Effector CD8-positive, alpha-beta T cell (primary cell): Measurements from ENCODE around the gene ZSWIM7.
A peak's percentile ranks its signal among the peaks of the same experiment; 100 is the strongest.
"Not testable (repeated sequence)": the region's sequence is repeated elsewhere in the genome, so short reads cannot be mapped to it uniquely, and the experiment has no call there.

Experiments used
- DNase-seq: peaks from one replicate; lab custom pipeline; 2025; lab: John Stamatoyannopoulos, UW

The ZSWIM7 gene

DNA sequence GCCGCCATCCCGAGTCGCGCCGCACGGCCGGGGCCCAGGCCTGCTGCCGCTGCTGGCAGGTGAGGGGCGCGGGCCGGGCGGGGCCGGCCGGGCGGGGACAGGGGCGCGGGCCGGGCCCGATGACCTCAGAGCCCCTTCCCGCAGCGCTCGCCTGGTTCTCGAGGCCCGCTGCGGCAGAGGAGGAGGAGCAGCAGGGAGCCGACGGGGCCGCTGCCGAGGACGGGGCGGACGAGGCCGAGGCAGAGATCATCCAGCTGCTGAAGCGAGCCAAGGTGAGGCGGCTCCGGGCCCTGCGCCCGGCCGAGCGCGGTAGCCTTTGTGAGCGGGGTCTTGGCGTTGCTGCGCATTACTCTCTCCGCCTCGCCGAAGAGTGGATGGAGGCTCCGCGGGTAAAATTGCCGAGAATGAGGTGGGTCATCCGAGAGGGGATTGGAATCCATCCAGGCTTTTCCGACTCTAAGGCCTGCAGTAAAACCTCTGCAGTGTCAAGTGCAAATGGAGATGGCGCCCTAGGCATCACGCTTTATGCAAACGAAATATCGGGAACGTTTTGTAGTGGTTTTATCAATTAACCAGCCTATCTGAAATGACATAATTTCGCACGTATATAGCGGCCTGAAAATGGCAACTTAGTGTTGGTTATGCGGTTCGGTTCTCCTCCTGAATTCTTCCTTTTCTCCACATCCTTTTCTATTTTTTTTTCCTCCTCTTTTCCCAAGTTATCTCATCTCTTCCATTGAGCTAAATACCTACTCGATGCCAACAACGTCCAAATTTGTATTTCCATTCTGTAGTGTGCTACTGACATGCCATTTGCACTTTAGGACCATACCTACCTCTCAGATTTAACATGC lies 697 bp upstream of the ZSWIM7 start:
- peak; percentile 30 for DNase-seq

DNA sequence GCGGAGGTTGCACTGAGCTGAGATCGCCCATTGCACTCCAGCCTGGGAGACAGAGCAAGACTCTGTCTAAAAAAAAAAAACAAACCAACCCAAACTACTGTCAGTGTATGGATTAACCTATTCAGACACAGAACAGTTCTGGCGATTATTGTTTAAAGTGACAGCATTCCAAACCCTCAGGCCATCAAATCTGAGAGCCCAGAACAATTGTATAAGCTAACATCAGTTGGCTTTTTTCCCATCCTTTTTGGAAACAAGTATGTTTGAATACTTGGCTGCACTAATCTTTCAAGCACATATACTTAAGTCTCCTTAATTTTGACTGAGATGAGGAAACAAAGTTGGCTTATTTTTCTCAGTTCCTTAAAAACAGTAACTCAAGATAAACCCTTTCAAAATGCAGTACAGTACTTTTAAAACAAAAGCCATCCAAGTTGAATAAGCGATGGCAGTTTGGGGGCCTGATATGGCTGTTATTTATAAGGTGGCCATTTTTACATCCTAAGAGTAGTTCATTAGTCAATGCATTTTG lies 1.4 kb downstream of the ZSWIM7 start:
- DNase-seq = no peak

DNA sequence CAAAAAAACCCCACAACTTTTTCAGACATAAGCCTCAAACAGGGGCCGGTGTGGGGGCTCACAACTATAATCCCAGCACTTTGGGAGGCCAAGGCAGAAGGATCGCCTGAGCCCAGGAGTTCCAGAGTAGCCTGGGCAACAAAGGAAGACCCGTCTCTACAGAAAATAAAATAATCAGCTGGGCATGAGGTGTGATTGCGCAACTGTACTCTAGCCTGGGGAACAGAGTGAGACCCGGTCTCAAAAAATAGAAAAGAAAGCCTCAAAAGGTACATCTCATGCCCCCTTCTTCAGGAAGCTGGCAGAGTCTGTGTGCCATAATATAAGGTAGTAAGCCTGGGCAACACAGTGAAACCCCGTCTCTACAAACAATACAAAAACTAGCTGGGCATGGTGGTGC lies 3.2 kb downstream of the ZSWIM7 start:
- DNase-seq = no peak

DNA sequence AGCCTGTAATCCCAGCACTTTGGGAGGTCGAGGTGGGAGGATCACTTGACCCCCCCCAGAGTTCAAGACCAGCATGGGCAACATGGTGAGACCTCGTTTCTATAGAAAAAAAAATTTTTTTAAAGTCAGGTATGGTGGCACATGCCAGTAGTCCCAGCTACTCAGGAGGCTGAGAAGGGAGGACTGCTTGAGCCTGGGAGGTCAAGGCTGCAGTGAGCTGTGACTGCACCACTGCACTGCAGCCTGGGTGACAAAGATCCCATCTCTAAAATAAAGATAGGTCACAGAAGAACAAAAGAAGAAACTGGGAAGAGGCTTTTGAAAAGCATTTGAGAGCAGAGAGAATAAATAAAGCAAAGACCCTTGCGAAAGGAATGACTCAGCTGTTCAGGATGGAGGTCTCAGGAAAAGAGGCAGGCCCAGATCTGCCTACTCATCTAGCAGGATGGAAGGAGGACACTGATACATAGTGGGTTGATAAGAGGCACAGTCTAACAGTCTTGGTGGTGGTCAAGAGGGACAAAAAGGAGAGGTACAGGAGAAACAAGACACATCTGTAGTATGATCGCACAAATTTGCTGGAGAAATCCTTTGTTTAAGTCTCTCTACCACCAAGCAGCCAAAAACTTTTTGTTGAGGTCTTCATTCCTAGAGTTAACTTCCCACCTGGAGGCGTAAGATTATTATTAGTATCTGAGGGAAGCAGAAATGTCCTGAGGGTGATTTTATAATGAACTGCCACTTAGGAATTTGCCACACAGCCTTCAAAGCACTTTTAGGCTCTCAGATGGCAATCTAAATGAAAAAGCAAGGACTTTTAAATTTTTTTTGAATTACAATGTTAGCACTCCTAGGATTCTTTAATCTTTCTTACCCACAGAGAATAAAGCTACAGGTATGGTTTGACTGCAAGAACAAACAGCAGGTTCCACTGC lies 17.6 kb downstream of the ZSWIM7 start:
- DNase-seq = no peak

DNA sequence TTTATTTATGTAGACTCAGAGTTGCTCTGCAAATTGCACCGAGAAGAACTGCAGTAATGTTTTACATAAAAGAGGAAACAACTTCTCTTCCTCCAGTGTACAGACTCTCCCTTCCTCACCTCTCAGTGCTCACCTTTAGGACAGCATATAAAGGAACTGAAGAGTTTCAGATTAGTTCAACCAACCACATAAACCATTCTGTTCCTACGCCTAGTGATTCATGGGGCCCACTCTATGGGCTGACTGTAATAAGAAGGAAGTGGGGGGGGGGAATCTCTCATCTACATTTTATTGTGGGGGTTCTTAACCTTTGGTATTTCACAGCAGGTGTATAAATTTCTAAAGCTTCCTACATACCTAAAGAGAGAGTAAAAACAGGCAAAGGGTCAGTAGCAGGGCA lies 18.3 kb downstream of the ZSWIM7 start:
- no peak for DNase-seq

DNA sequence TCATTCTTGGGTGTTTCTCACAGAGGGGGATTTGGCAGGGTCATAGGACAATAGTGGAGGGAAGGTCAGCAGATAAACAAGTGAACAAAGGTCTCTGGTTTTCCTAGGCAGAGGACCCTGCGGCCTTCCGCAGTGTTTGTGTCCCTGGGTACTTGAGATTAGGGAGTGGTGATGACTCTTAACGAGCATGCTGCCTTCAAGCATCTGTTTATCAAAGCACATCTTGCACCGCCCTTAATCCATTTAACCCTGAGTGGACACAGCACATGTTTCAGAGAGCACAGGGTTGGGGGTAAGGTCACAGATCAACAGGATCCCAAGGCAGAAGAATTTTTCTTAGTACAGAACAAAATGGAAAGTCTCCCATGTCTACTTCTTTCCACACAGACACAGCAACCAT lies 20.5 kb downstream of the ZSWIM7 start:
- not testable (repeated sequence) for DNase-seq

DNA sequence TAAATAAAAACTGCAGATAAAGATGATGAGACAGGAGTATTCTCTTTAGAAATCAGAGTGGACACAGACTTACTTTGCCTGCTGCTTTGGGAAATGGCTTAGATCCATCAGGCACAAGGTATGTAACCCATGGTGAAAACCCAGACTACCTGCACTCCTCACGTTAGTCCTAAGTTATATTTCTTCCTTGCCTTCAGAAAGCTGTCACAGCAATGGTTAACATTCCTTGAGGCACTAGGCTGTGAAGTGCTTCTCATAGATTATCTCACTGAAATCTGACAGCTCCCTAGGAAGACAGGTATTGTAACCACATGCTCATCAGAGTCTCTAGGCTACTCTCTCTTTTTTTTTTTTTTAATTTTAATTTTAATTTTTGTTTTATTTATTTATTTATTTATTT lies 20.9 kb downstream of the ZSWIM7 start:
- no peak for DNase-seq

DNA sequence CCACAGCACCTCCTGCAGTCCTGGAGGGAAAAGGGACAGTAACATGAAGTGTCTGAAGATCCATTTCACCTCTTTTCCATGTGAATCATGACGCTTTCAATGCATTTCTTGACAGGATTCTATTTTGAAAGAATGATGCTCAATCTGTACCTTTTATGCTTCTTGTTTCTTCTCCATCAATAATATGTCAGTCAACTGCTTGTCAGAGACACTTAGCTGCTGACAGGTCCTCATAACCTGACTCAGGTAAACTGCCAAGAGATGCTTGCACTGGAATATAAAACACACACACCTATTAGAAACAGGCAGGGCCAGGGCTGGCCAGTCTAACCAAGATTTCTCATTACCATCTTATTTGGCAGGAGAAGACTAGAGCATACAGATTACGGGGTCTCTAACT lies 21.6 kb downstream of the ZSWIM7 start:
- no peak for DNase-seq

DNA sequence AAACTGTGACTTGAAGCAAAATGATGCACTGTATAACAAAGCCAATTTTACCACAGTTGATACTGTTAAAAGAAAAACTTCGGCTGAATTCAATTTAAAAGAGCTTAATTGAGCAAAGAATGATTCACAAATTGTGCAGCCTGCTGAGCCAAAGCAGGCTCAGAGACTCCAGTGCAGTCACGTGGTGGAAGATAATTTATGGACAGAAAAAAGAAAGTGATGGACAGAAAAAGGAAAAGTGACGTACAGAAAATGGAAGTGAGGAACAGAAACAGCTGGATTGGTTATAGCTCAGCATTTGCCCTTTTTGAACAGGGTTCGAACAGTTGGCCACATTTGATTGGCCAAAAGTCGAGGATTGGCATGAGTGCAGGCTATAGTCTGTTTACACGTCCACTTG lies 25.7 kb downstream of the ZSWIM7 start:
- DNase-seq = no peak

DNA sequence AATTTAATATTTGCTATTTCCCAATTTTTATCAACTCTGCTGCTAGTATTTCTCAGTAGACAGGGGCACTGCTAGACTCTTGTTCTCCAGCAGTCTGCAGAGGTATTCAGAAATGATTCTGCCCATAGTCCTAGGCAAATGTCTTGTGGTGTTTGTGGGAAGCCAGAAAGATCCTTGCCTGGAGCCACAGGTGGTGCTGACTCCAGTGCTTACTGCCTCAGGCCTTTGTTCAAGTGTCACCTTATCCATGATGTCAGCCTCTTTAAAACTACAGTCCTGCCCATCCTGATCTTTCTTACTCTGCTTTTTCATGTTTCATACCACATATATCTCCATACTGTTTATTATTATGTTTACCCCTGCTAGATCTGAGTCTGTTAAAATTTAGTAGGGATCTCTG lies 26.5 kb downstream of the ZSWIM7 start:
- DNase-seq = no peak

DNA sequence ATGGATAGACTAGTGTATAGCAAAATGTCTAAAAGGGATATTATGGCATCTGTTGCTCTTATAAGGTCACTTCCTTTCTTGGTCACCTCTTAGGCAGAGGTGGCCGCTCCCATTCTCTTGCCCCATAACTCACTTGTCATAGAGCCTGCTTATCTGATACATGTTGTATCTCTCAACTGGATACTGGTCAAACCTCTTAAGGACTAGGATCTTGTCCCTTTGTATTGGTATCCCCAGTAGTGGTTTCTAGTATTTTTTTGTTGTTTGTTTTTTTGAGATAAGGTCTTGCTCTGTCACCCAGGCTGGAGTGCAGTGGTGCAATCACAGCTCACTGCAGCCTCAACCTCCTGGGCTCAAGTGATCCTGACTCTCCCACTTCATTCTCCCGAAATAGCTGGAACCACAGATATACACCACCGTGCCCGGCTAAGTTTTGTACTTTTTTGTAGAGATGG lies 27.0 kb downstream of the ZSWIM7 start:
- no peak for DNase-seq

DNA sequence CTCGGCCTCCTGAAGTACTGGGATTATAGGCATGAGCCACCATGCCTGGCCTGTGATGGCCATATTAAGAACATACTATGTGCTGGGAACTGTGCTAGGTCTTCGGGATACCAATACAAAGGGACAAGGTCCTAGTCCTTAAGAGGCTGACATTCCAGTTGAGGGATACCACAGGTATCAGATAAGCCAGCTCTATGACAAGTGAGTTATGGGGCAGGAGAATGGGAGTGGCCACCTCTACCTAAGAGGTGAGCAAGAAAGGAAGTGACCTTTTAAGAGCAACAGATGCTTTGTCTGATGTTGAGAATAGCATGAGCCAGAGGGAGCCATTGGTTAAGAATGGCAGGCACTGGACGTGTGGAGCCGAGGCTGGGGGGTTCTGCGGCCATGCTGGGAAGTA lies 27.6 kb downstream of the ZSWIM7 start:
- DNase-seq = no peak

DNA sequence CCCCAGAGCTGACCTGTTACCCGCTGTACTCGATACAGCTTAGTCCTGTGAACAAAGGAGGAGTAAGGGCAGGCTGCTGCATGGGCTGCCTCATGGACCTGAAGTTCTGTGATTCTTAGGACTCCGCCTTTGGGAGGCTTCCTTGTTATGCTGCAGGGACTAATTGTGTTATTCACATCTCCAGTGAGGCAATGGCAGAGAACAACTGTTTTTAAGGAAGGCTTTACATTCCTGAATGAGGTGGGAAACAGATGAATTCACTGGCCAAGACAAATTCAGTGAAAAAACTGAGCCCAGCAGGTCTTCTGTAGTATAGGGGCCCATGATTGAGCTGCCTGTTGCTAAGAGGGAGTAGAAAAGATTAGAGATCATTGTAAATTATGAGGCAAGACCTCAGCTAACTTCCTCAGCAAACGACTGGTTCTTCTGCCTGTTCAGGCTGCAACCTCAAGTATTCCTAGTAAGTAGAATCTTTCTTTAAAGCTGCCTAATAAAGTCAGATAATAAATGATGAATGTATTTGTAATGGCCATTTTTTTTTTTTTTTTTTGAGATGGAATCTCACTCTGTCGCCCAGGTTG lies 28.3 kb downstream of the ZSWIM7 start:
- DNase-seq = no peak

DNA sequence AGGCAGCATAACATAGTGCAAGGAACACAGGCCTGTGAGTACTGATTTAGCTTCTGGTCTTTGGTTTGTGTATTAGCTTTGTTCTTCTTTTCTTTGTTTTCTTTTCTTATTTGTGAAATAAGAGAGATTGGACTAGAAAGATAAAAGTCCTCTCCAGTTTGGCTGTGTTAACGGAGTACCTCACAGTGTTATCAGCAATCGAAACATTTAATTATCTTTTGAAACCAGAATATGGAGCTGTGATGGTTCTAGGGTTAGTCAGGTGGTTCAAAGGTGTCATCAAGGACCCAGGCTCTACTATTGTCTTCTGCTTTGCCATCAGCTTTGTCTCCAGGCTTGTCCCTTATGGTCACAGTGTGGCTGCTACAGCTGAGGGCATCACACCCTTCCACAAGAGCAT lies 29.0 kb downstream of the ZSWIM7 start:
- DNase-seq = no peak

DNA sequence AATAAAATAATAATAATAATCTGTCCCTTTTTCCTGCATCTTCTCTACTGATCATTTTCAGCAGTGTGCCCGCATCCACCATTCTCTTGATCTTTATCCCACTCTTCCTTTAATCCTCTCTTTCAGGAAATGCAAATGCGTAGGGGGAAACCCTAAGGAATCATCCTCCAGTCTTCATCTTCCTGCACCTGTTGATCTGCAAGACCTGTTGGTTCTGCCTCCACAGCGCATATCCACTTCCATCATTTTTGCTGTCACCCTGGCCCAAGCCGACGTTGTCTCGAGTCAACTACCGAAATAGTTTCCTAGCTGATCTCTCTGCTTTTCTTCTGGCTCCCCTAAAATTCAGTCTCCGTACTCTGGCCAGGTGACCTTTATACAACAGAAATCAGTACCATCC lies 30.0 kb downstream of the ZSWIM7 start:
- DNase-seq = no peak

DNA sequence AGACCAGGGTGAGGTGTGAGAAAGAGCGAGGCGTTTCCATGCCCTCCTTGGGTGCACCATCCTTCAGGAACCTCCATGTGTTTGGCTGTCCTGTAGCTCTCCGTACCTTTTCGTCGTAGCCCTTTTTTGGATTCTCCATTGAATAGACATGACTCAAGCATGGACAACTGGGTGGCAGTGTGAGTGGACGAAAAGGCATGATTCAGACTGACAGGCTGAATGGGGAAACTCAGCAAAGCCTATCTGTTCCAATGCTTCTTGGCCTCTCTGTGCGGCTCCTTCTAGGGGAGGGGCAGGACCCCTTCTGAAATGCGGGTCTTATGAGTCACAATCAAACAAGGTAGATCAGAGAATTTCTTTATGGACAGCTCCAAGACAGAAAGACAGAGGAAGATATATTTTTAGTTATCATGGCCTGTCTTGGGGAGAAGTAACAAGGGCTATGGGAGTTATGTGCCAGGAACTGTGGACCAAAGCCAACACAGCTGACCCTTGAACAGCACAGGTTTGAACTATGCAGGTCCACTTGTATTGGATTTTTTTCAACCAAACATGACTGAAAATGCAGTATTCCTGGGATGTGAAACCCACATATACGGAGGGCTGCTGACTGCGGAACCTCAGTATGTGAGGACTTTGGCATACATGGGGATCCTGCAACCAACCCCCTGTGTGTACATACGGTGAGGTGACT lies 31.7 kb downstream of the ZSWIM7 start:
- DNase-seq = no peak

DNA sequence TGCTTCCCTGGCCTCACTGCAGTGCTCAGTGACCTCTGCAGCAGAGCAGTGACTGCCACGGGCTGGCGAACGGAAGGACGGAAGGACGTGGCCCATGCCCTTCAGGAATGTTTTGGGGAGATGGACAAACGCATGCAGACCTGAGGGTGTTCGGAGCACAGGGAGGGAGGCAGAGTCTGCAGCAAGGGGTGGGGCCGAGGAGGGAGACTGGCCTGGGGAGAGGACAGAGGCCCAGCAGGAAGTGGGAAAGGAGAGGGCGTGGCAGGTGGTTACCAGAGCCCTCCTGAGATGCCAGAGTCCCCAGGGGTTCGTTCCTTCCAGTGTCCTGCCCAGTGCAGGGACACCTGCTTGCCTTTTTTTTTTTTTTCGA lies 32.6 kb downstream of the ZSWIM7 start:
- no peak for DNase-seq

DNA sequence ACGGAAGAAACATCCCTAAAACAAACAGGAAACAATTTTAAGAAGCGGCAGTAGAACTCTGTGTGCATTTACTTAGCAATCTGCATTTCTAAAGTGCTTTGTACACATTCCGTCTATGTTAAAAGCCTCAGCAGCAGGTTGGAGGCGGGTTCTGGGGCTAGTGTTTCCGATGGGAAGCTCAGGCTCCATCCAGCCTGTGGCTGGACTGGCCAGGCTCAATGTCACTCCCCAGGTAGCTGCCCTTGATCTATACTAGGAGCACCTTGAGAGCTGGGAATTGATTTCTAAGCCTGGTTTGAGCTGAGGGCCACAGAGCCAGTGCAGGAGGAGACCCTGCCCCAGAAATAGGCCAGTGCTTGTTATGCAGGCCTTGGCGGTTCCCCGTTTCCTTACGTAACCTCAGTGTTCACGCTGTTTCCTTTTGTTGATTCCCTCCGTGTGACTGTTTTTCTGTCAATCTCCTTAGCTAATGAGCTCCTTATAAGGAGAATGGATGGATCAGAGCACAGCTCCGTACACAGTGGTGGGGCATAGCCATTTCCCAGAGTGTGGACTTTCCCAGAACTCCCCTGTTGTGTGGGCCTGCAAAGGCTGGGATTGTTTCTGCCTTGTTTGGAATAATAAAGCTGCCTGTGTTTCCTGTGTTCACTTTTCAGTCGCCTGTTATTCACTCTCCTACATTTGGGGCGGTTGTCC lies 33.2 kb downstream of the ZSWIM7 start:
- DNase-seq = no peak

DNA sequence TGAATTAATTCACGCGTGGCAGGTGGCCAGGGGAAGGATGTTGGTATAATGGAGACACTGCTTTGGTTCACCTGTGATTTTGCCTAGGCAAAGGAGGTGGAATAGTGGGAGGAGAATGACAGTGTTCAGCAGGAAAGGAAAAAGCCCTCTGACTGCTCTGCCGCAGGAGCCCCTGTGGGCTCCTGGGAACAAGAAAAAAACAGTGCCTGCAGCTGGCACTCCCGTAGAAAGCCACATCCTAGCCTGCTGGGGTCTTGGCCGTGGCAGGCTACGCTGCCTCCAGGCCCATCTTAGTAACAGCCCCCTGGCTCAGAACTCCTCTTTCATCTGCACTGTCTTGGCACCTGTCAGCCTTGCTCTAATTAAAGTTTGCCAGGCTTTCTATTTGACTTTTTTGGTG lies 34.0 kb downstream of the ZSWIM7 start:
- no peak for DNase-seq

DNA sequence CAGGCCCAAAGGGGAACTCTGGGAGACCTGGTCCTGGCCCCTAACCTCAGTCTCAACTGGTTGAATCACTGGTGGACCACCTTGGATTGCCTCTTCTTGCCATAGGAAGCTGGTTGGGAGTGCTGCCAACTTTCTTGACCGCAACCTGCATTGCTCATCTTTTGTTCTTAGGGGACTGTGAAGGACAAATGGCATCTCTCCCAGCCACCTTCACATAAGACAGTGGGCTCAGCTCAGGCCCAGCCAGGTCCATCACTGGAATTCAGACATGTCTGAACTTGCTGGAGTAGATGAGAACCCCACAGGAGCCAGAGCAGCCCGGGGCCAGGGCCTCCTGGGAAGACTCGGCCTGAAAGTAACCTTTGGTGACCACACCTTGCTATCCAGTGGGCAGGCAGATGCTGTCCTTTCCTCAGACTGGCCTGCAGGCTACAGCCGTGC lies 35.8 kb downstream of the ZSWIM7 start:
- DNase-seq = no peak

DNA sequence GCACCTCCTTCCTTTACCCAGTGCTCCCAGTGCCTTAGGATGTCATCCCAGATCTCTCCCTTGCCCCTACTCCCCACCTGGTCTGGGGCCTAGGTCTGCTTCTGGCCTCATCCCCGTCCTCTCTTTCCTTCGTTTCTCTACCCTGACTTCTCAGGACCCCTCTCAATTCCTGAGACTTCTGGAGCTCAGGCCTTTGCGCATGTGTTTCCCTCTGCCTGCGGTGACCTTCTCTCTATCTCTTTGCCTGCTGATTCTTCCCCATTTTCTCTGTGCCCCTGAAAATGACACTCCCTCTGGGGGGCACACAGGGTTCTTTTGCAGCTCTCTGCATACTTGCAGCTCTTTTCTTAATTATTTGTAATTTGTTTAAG lies 41.0 kb downstream of the ZSWIM7 start:
- no peak for DNase-seq
